ENCODE measurements around the gene ZNF609.

ZNF609 gene

GRCh38 chr15:64580696-64581407 is 120.5 kb downstream of the ZNF609 start:
- no peak for ATAC-seq
- TF ChIP-seq GLIS3 (CRISPR knock-in tag; IDR thresholded peaks at IDR 0.05) (no peak), ISL1 (CRISPR knock-in tag; IDR thresholded peaks at IDR 0.05) (no peak), ZNF8 (CRISPR knock-in tag; IDR thresholded peaks at IDR 0.05) (no peak), ZNF70 (CRISPR knock-in tag; IDR thresholded peaks at IDR 0.05) (no peak), ZC3H10 (CRISPR knock-in tag; IDR thresholded peaks at IDR 0.05) (no peak), TSHZ2 (CRISPR knock-in tag; IDR thresholded peaks at IDR 0.05) (no peak), BACH2 (CRISPR knock-in tag; IDR thresholded peaks at IDR 0.05; ENCODE audit: borderline replicate concordance) (no peak), ZNF565 (CRISPR knock-in tag; conservative IDR thresholded peaks at IDR 0.05; ENCODE audit: low read depth) (no peak), SNAI2 (CRISPR knock-in tag; IDR thresholded peaks at IDR 0.05) (no peak)

GRCh38 chr15:64581408-64581761 is 121.0 kb downstream of the ZNF609 start:
- TF ChIP-seq ZFP30 (CRISPR knock-in tag; IDR thresholded peaks at IDR 0.05) (no peak), ZNF565 (CRISPR knock-in tag; conservative IDR thresholded peaks at IDR 0.05; ENCODE audit: low read depth) (no peak), ZC3H10 (CRISPR knock-in tag; IDR thresholded peaks at IDR 0.05) (no peak), TSHZ2 (CRISPR knock-in tag; IDR thresholded peaks at IDR 0.05) (no peak), TOX (CRISPR knock-in tag; IDR thresholded peaks at IDR 0.05; ENCODE audit: borderline replicate concordance) (no peak), CSDC2 (CRISPR knock-in tag; IDR thresholded peaks at IDR 0.05) (no peak), ZNF8 (CRISPR knock-in tag; IDR thresholded peaks at IDR 0.05) (no peak), SNAI2 (CRISPR knock-in tag; IDR thresholded peaks at IDR 0.05) (no peak), POU6F1 (CRISPR knock-in tag; IDR thresholded peaks at IDR 0.05; ENCODE audit: borderline replicate concordance, low read depth) (no peak), ZNF70 (CRISPR knock-in tag; IDR thresholded peaks at IDR 0.05) (no peak), ISL1 (CRISPR knock-in tag; IDR thresholded peaks at IDR 0.05) (no peak), ARNTL (CRISPR knock-in tag; IDR thresholded peaks at IDR 0.05; ENCODE audit: borderline replicate concordance, low read depth) (no peak), OSR1 (CRISPR knock-in tag; IDR thresholded peaks at IDR 0.05) (no peak), RARB (CRISPR knock-in tag; IDR thresholded peaks at IDR 0.05) (no peak), BACH2 (CRISPR knock-in tag; IDR thresholded peaks at IDR 0.05; ENCODE audit: borderline replicate concordance) (no peak), GLIS3 (CRISPR knock-in tag; IDR thresholded peaks at IDR 0.05) (no peak), CSRNP3 (CRISPR knock-in tag; IDR thresholded peaks at IDR 0.05) (no peak), PPARA (CRISPR knock-in tag; IDR thresholded peaks at IDR 0.05; ENCODE audit: borderline replicate concordance) (no peak)
- no peak for ATAC-seq

- ATAC-seq: no peak
- TF ChIP-seq ZNF565 (CRISPR knock-in tag; conservative IDR thresholded peaks at IDR 0.05; ENCODE audit: low read depth): no peak
- TF ChIP-seq TOX (CRISPR knock-in tag; IDR thresholded peaks at IDR 0.05; ENCODE audit: borderline replicate concordance): no peak
- TF ChIP-seq ARNTL (CRISPR knock-in tag; IDR thresholded peaks at IDR 0.05; ENCODE audit: borderline replicate concordance, low read depth): no peak
- no peak for TF ChIP-seq ZFP3 (CRISPR knock-in tag; IDR thresholded peaks at IDR 0.05)
- no peak for TF ChIP-seq SNAI2 (CRISPR knock-in tag; IDR thresholded peaks at IDR 0.05)
- TF ChIP-seq PATZ1 (CRISPR knock-in tag; IDR thresholded peaks at IDR 0.05; ENCODE audit: borderline replicate concordance): no peak
- no peak for TF ChIP-seq ZNF8 (CRISPR knock-in tag; IDR thresholded peaks at IDR 0.05)
- no peak for TF ChIP-seq PPARA (CRISPR knock-in tag; IDR thresholded peaks at IDR 0.05; ENCODE audit: borderline replicate concordance)
- TF ChIP-seq ISL1 (CRISPR knock-in tag; IDR thresholded peaks at IDR 0.05): no peak
- no peak for TF ChIP-seq CREB5 (CRISPR knock-in tag; IDR thresholded peaks at IDR 0.05; ENCODE audit: low read depth)
- no peak for TF ChIP-seq GLIS3 (CRISPR knock-in tag; IDR thresholded peaks at IDR 0.05)
- TF ChIP-seq TCF4 (CRISPR knock-in tag; IDR thresholded peaks at IDR 0.05; ENCODE audit: borderline replicate concordance): no peak
- no peak for TF ChIP-seq BACH2 (CRISPR knock-in tag; IDR thresholded peaks at IDR 0.05; ENCODE audit: borderline replicate concordance)
- TF ChIP-seq ZFP30 (CRISPR knock-in tag; IDR thresholded peaks at IDR 0.05): no peak
- TF ChIP-seq CSDC2 (CRISPR knock-in tag; IDR thresholded peaks at IDR 0.05): no peak
Measured at GRCh38 chr15:64582202-64582601, 121.8 kb downstream of the ZNF609 start.

All from SK-N-SH treated with all-trans-retinoic acid at 6 μM for 48 hours (cell line).